K562 (cell line): Measurements from ENCODE around the gene QKI. TPM values are rescaled to one million over a fixed set of nuclear protein-coding genes. Genes with fewer than 3 reads are reported as not detected.

Experiments
- ERF ChIP-seq: fragments of 450-650 bp; formaldehyde crosslinking; IDR thresholded peaks from 2 replicates; pipeline ENCODE4 v1.4.0; 2020; ENCODE audit warnings: mild to moderate bottlenecking, mixed read lengths
- HMGN3 ChIP-seq: IDR thresholded peaks from 2 replicates; pipeline ENCODE4 v1.6.1; 2011; ENCODE audit warnings: borderline replicate concordance, low read depth, mild to moderate bottlenecking, mixed read lengths, low read length; ENCODE audit not compliant: insufficient read length; ENCODE audit errors: extremely low read depth
- HNRNPL ChIP-seq: fragments of 200-400 bp; formaldehyde crosslinking; IDR thresholded peaks from 2 replicates; pipeline ENCODE4 v1.6.1; 2017; ENCODE audit warnings: low read depth, mild to moderate bottlenecking, low read length
- HNRNPLL ChIP-seq: fragments of 200-400 bp; formaldehyde crosslinking; IDR thresholded peaks from 2 replicates; pipeline ENCODE4 v1.6.1; 2017; ENCODE audit warnings: low read length, low read depth, mild to moderate bottlenecking; ENCODE audit not compliant: poor library complexity, severe bottlenecking
- HOXB6 ChIP-seq: fragments of 250-450 bp; sonication (Bioruptor Pico); IDR thresholded peaks from 2 replicates; pipeline ENCODE4 v1.5.1; 2022; ENCODE audit warnings: mild to moderate bottlenecking, borderline replicate concordance
- KDM4B ChIP-seq, 2 experiments: fragments of 450-650 bp in 1 of 2; sonication (generic) in 1 of 2; IDR thresholded peaks; 2 replicates each; pipeline ENCODE4 v1.6.1; 2016 to 2017; ENCODE audit warnings: borderline replicate concordance in 2 of 2, antibody characterized with exemption in 1 of 2, low read depth in 1 of 2, mild to moderate bottlenecking in 1 of 2
- MCM7 ChIP-seq, 2 experiments: fragments of 450-650 bp; IDR thresholded peaks; 2 replicates each; pipeline ENCODE4 v1.6.1; 2016 to 2018
- POLR2AphosphoS5 ChIP-seq: IDR thresholded peaks from 2 replicates; pipeline ENCODE4 v1.6.1; 2011; ENCODE audit warnings: mild to moderate bottlenecking, low read depth, low read length, moderate library complexity; ENCODE audit not compliant: control insufficient read depth, insufficient read depth
- PPARD ChIP-seq: fragments of 250-450 bp; sonication (Bioruptor Pico); IDR thresholded peaks from 2 replicates; pipeline ENCODE4 v1.8.0; 2022; ENCODE audit warnings: inconsistent platforms, mild to moderate bottlenecking, moderate library complexity
- RBM25 ChIP-seq: fragments of 200-400 bp; formaldehyde crosslinking; IDR thresholded peaks from 2 replicates; pipeline ENCODE4 v1.6.1; 2018; ENCODE audit warnings: low read length, low read depth, moderate library complexity; ENCODE audit not compliant: severe bottlenecking
- SAP30 ChIP-seq: fragments of 200-600 bp; sonication (generic); IDR thresholded peaks from 2 replicates; pipeline ENCODE4 v1.6.1; 2012; ENCODE audit warnings: borderline replicate concordance, low read depth, mild to moderate bottlenecking, moderate library complexity, low read length, control low read depth, inconsistent platforms; ENCODE audit not compliant: insufficient read depth, poor library complexity, severe bottlenecking
- SMARCE1 ChIP-seq: fragments of 450-650 bp; IDR thresholded peaks from 2 replicates; pipeline ENCODE4 v1.7.1; 2016; ENCODE audit warnings: mild to moderate bottlenecking
- SUPT5H ChIP-seq: fragments of 450-650 bp; IDR thresholded peaks from 2 replicates; pipeline ENCODE4 v1.6.1; 2016
- ZBTB7A ChIP-seq: IDR thresholded peaks from 2 replicates; pipeline ENCODE4 v1.6.1; 2011; ENCODE audit warnings: low read depth, mild to moderate bottlenecking, low read length, moderate library complexity, borderline replicate concordance; ENCODE audit not compliant: control insufficient read depth
- ZNF274 ChIP-seq: IDR thresholded peaks from 2 replicates; pipeline ENCODE4 v1.6.1; 2011; ENCODE audit warnings: low read depth, mild to moderate bottlenecking, low read length, moderate library complexity, borderline replicate concordance
- ZNF507 ChIP-seq: conservative IDR thresholded peaks from 2 replicates; pipeline ENCODE4 v1.6.1; 2017; ENCODE audit warnings: missing genetic modification characterization, missing compliant biosample characterization
- ZNF586 ChIP-seq: fragments of 450-650 bp; formaldehyde crosslinking; conservative IDR thresholded peaks from 2 replicates; pipeline ENCODE4 v1.4.0; 2020; ENCODE audit warnings: mild to moderate bottlenecking, moderate library complexity
- polyA plus RNA-seq, 8 experiments: library from polyadenylated mRNA; depleted of rRNA in 4 of 8; stranded (reverse) in 5 of 8; unstranded in 3 of 8; fragments of >200 nt; fragmentation: Nextera tagmentation in 2 of 8; fragmentation: Illumina TruSeq in 1 of 8; extraction: Ambion mirVana in 2 of 8; extraction: Trizol in 1 of 8; gene quantifications; 2 replicates each; pipeline versions ENCODE4 v1.2.1 to v1.2.3, GENCODE V29; 2011 to 2014; ENCODE audit warnings: inconsistent platforms in 1 of 8, missing spikeins in 1 of 8
- total RNA-seq, 7 experiments: library from RNA; depleted of rRNA in 6 of 7; stranded (reverse); fragments of >200 nt in 6 of 7; fragmentation: Illumina TruSeq in 2 of 7; extraction: Trizol in 2 of 7; gene quantifications; 2 replicates each; pipeline versions ENCODE4 v1.2.1 to v1.2.3, GENCODE V29; 2011 to 2021; ENCODE audit warnings: low replicate concordance in 1 of 7
- TF ChIP-seq, protein P1 (sequence below): fragments of 450-650 bp; IDR thresholded peaks from 2 replicates; pipeline ENCODE4 v1.6.1; 2016; ENCODE audit warnings: low read depth, mild to moderate bottlenecking, moderate library complexity
- TF ChIP-seq, protein P2 (sequence below): fragments of 450-650 bp; formaldehyde crosslinking; conservative IDR thresholded peaks from 2 replicates; pipeline ENCODE4 v1.4.0; 2022; ENCODE audit warnings: mild to moderate bottlenecking, missing genetic modification characterization
- TF ChIP-seq, protein P3 (sequence below): fragments of 450-650 bp; IDR thresholded peaks from 2 replicates; pipeline ENCODE4 v1.6.1; 2016; ENCODE audit warnings: mild to moderate bottlenecking

Gene QKI
- total and polyA plus RNA-seq, 9 of the 15 experiments (the other 6 are each of a cell fraction or from before 2014, with no cell fraction given), result 20.4 to 215 (median 123) TPM

DNA sequence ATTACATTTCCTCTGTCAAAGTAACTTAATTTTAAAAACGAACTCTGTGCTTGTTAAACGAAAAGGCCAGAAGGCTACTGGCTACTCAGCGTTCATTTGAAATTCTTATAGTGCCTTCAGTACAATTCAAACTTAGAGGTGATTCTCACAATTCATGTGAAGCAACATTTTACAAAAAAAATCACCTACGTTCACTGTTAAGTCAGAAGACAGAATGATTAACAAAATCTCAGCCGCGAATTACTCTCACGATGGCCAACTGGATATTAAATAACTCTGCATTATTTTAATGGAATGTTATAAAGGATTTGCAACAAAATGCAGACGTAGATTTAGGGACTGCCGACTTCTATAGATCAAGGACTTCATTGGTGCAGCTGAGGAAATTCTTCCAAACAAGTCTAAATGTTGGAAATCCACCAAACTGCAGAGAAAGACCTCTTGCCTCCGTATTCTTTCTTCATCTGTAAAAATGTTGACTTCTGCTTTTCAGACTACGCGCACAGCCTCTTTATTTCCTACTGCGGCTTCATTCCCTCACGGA, 1.6 kb upstream of the QKI start (continued):
- TF ChIP-seq ZBTB7A (no peak), SMARCE1 (peak; percentile 23; the same call in 1 of the 2 replicates), ZNF274 (no peak), POLR2AphosphoS5 (no peak), HOXB6 (CRISPR knock-in tag) (no peak), HNRNPLL (no peak), ZNF507 (tag) (no peak), SUPT5H (no peak), ERF (CRISPR knock-in tag) (no peak), RBM25 (no peak), HNRNPL (no peak), PPARD (no peak), HMGN3 (no peak), ZNF586 (no peak), KDM4B (IDR thresholded peaks at IDR 0.05; ENCODE audit: borderline replicate concordance in 2 of 2, low read depth in 1 of 2) (no peak), MCM7 (IDR thresholded peaks at IDR 0.05) (no peak), SAP30 (no peak)
- TF ChIP-seq, protein P1, sequence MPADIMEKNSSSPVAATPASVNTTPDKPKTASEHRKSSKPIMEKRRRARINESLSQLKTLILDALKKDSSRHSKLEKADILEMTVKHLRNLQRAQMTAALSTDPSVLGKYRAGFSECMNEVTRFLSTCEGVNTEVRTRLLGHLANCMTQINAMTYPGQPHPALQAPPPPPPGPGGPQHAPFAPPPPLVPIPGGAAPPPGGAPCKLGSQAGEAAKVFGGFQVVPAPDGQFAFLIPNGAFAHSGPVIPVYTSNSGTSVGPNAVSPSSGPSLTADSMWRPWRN, result no peak
- TF ChIP-seq, protein P2, sequence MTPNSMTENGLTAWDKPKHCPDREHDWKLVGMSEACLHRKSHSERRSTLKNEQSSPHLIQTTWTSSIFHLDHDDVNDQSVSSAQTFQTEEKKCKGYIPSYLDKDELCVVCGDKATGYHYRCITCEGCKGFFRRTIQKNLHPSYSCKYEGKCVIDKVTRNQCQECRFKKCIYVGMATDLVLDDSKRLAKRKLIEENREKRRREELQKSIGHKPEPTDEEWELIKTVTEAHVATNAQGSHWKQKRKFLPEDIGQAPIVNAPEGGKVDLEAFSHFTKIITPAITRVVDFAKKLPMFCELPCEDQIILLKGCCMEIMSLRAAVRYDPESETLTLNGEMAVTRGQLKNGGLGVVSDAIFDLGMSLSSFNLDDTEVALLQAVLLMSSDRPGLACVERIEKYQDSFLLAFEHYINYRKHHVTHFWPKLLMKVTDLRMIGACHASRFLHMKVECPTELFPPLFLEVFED (CRISPR knock-in tag), result no peak
- TF ChIP-seq, protein P3, sequence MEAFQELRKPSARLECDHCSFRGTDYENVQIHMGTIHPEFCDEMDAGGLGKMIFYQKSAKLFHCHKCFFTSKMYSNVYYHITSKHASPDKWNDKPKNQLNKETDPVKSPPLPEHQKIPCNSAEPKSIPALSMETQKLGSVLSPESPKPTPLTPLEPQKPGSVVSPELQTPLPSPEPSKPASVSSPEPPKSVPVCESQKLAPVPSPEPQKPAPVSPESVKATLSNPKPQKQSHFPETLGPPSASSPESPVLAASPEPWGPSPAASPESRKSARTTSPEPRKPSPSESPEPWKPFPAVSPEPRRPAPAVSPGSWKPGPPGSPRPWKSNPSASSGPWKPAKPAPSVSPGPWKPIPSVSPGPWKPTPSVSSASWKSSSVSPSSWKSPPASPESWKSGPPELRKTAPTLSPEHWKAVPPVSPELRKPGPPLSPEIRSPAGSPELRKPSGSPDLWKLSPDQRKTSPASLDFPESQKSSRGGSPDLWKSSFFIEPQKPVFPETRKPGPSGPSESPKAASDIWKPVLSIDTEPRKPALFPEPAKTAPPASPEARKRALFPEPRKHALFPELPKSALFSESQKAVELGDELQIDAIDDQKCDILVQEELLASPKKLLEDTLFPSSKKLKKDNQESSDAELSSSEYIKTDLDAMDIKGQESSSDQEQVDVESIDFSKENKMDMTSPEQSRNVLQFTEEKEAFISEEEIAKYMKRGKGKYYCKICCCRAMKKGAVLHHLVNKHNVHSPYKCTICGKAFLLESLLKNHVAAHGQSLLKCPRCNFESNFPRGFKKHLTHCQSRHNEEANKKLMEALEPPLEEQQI, result no peak
